ENCODE measurements around the gene PELI2. TPM values are rescaled to one million over a fixed set of nuclear protein-coding genes. Genes with fewer than 3 reads are reported as not detected.

PELI2 gene
- total and polyA plus RNA-seq, 5 donors from 2014 or later: 0.07 to 5.8 (median 1.3) TPM

DNA sequence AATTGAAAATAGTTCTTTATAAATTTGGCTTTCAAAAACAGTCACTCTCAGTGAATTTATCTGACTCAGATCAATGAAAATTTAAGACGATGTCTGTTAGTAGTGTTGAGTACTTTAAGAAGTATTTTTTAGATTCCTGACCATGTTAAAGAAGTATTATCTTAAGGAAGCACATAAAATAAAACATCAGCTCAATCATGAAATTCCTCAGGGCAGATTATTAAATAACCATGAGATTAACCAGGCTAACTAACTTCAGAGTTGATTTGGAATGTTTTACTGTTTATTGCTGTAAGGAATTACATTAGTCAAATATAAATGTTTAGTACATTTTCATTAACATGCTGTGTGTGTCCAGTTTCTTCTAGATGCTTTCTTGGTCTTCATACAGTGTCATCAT is 160.2 kb downstream of the PELI2 start:
- no peak overlapping the region for H3K27ac Mint-ChIP-seq
- H3K27me3 Mint-ChIP-seq: no peaks in the 10 kb centered on the region
- no peaks in the 10 kb centered on the region for H3K36me3 Mint-ChIP-seq
- Histone ChIP-seq H3K9me3 (ENCODE audit: control insufficient read depth in 2 of 2, low read length in 2 of 2) (no peaks in the 10 kb centered on the region), H3K27ac (ENCODE audit: insufficient read depth, low read length, poor library complexity, severe bottlenecking) (no peak overlapping the region), H3K4me3 (ENCODE audit: low read depth, low read length) (no peak overlapping the region), H3K4me1 (ENCODE audit: control insufficient read depth, insufficient read depth, low read length, poor library complexity, severe bottlenecking) (no peaks in the 10 kb centered on the region), H3K27me3 (ENCODE audit: control insufficient read depth, insufficient read depth, low read length) (no peaks in the 10 kb centered on the region), H3K36me3 (ENCODE audit: control insufficient read depth, insufficient read depth, low read length) (no peaks in the 10 kb centered on the region)
- ATAC-seq (ENCODE audit: low read depth in 2 of 2) (no peak), DNase-seq (no peak)
- no peak overlapping the region for H3K4me3 Mint-ChIP-seq
- H3K4me1 Mint-ChIP-seq: no peaks in the 10 kb centered on the region
- H3K9me3 Mint-ChIP-seq: peaks cover 0 to 1% (median 0%) of the 10 kb centered on the region in 7 donors

DNA sequence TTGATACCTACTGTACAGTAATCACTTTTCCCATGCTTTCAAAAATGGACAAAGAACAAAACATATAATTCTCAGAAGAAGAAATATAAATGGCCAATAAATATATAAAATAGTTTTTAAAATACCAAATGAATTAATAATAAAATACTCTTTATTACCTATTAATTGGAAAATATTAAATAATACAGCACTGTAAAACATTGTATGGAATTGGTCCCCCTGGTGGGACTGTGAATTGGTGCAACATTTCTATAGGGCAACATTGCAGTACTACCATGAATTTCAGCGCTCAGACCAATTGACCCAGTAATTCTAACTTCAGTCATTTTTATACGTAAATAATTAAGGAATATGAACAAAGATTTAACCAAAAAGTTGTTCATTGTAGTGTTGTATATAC is 162.6 kb downstream of the PELI2 start:
- DNase-seq (no peak), ATAC-seq (ENCODE audit: low read depth in 2 of 2) (no peak)
- Histone ChIP-seq H3K4me1 (ENCODE audit: control insufficient read depth, insufficient read depth, low read length, poor library complexity, severe bottlenecking) (no peaks in the 10 kb centered on the region), H3K9me3 (ENCODE audit: control insufficient read depth in 2 of 2, low read length in 2 of 2) (no peaks in the 10 kb centered on the region), H3K4me3 (ENCODE audit: low read depth, low read length) (no peak overlapping the region), H3K27me3 (ENCODE audit: control insufficient read depth, insufficient read depth, low read length) (no peaks in the 10 kb centered on the region), H3K27ac (ENCODE audit: insufficient read depth, low read length, poor library complexity, severe bottlenecking) (no peak overlapping the region), H3K36me3 (ENCODE audit: control insufficient read depth, insufficient read depth, low read length) (no peaks in the 10 kb centered on the region)
- Mint-ChIP-seq H3K4me3 (no peak overlapping the region), H3K27me3 (no peaks in the 10 kb centered on the region), H3K27ac (no peak overlapping the region), H3K36me3 (no peaks in the 10 kb centered on the region), H3K9me3 (peaks cover 0 to 1% (median 0%) of the 10 kb centered on the region in 7 donors), H3K4me1 (no peaks in the 10 kb centered on the region)

DNA sequence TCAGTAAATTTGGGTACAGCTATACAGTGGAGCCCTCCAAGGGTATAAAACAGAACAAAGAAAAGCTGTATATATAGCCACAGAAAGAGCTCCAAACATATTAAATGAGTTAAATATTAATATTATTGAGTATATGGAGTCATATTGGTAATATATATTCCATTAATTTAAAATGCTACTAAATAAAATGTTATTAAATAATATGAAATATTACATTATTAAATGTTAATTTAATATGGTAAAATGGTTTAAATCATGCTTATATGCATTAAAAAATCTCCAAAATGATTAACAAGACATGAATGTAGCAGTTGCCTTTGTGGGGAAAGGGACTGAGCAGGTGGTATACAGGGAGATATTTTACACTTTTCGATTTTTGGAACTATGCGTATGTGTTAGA is 164.0 kb downstream of the PELI2 start:
- no peak overlapping the region for H3K27ac ChIP-seq (ENCODE audit: insufficient read depth, low read length, poor library complexity, severe bottlenecking)

DNA sequence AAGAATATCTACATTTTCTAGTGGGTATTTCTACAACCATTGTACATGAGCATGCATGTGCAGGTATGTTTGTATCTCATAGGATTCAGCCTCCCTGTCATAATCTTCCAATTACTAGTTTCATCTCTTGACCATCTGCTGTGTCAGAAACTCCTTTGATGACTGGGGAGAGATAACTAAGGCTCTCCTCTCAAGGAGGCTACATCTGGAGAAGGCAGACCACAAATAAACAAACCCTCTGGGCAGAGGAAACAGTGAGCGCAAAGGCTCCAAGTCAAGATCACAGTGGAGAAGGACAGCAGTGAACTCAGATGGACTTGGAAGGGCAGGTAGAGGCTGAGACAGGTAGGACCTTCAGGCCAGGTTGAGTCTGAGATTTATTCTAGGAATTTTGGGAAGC is 166.4 kb downstream of the PELI2 start:
- no peaks in the 10 kb centered on the region for H3K4me1 Mint-ChIP-seq
- ATAC-seq (ENCODE audit: low read depth in 2 of 2): no peak
- peaks cover 3% of the 10 kb centered on the region for H3K36me3 ChIP-seq (ENCODE audit: control insufficient read depth, insufficient read depth, low read length)
- H3K4me3 ChIP-seq (ENCODE audit: low read depth, low read length): no peak overlapping the region
- no peaks in the 10 kb centered on the region for H3K4me1 ChIP-seq (ENCODE audit: control insufficient read depth, insufficient read depth, low read length, poor library complexity, severe bottlenecking)
- no peaks in the 10 kb centered on the region for H3K36me3 Mint-ChIP-seq
- DNase-seq: no peak
- H3K27ac Mint-ChIP-seq: no peak overlapping the region
- no peaks in the 10 kb centered on the region for H3K27me3 ChIP-seq (ENCODE audit: control insufficient read depth, insufficient read depth, low read length)
- no peak overlapping the region for H3K4me3 Mint-ChIP-seq
- no peaks in the 10 kb centered on the region for H3K27me3 Mint-ChIP-seq
- peaks cover 0 to 1% (median 0%) of the 10 kb centered on the region in 7 donors for H3K9me3 Mint-ChIP-seq
- no peak overlapping the region for H3K27ac ChIP-seq (ENCODE audit: insufficient read depth, low read length, poor library complexity, severe bottlenecking)
- no peaks in the 10 kb centered on the region for H3K9me3 ChIP-seq (ENCODE audit: control insufficient read depth in 2 of 2, low read length in 2 of 2)

More for the DNA sequence above, 164.0 kb downstream of the PELI2 start:
- no peak overlapping the region for H3K27ac Mint-ChIP-seq
- no peaks in the 10 kb centered on the region for H3K4me1 ChIP-seq (ENCODE audit: control insufficient read depth, insufficient read depth, low read length, poor library complexity, severe bottlenecking)
- no peaks in the 10 kb centered on the region for H3K36me3 Mint-ChIP-seq
- no peaks in the 10 kb centered on the region for H3K36me3 ChIP-seq (ENCODE audit: control insufficient read depth, insufficient read depth, low read length)
- no peaks in the 10 kb centered on the region for H3K4me1 Mint-ChIP-seq
- ATAC-seq (ENCODE audit: low read depth in 2 of 2) (no peak), DNase-seq (no peak)
- no peaks in the 10 kb centered on the region for H3K27me3 Mint-ChIP-seq
- H3K4me3 Mint-ChIP-seq: no peak overlapping the region
- no peaks in the 10 kb centered on the region for H3K27me3 ChIP-seq (ENCODE audit: control insufficient read depth, insufficient read depth, low read length)
- H3K4me3 ChIP-seq (ENCODE audit: low read depth, low read length): no peak overlapping the region
- H3K9me3 Mint-ChIP-seq: peaks cover 0 to 1% (median 0%) of the 10 kb centered on the region in 7 donors
- no peaks in the 10 kb centered on the region for H3K9me3 ChIP-seq (ENCODE audit: control insufficient read depth in 2 of 2, low read length in 2 of 2)

DNA sequence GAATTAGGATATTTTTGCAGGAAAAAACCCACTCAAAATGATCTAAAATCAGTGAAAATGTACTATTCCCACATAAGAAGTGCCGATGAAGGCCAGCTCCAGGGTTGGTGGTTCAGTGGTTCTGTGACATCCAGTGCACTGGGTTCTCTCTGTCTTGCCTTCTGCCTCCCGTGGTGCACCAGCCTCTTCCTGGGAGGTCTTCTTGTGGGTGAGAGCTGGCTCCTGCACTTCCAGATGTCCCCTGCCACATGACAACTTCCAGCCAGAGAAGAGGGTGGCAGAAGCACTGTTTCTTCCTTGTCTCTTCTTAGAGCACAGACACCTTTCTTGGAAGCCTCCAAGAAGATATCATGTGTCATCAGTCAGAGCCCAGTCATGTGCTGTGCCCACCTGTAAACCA is 170.9 kb downstream of the PELI2 start:
- no peaks in the 10 kb centered on the region for H3K27me3 Mint-ChIP-seq
- no peaks in the 10 kb centered on the region for H3K4me1 ChIP-seq (ENCODE audit: control insufficient read depth, insufficient read depth, low read length, poor library complexity, severe bottlenecking)
- H3K36me3 Mint-ChIP-seq: peaks cover 5% of the 10 kb centered on the region
- no peak overlapping the region for H3K4me3 ChIP-seq (ENCODE audit: low read depth, low read length)
- DNase-seq (no peak), ATAC-seq (ENCODE audit: low read depth in 2 of 2) (no peak)
- peaks cover 3% of the 10 kb centered on the region for H3K36me3 ChIP-seq (ENCODE audit: control insufficient read depth, insufficient read depth, low read length)
- H3K27me3 ChIP-seq (ENCODE audit: control insufficient read depth, insufficient read depth, low read length): no peaks in the 10 kb centered on the region
- no peaks in the 10 kb centered on the region for H3K9me3 ChIP-seq (ENCODE audit: control insufficient read depth in 2 of 2, low read length in 2 of 2)
- H3K27ac Mint-ChIP-seq: no peak overlapping the region
- H3K9me3 Mint-ChIP-seq: no peaks in the 10 kb centered on the region
- H3K4me3 Mint-ChIP-seq: no peak overlapping the region
- H3K27ac ChIP-seq (ENCODE audit: insufficient read depth, low read length, poor library complexity, severe bottlenecking): no peak overlapping the region
- H3K4me1 Mint-ChIP-seq: no peaks in the 10 kb centered on the region

DNA sequence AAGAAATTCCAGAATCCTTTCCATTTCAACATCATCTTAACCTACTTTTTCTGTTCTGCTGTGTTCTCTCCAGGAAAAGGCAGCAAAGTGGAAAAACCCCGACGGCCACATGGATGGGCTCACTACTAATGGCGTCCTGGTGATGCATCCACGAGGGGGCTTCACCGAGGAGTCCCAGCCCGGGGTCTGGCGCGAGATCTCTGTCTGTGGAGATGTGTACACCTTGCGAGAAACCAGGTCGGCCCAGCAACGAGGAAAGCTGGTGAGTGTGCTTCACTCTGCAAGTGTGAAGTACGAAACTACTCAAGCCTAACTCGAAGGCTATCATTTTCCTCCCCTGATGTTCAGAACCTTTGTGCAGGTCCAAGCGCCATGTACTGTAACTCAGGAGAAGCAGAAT is 172.0 kb downstream of the PELI2 start:
- no peaks in the 10 kb centered on the region for H3K27me3 Mint-ChIP-seq
- H3K27ac Mint-ChIP-seq: no peak overlapping the region
- Histone ChIP-seq H3K27me3 (ENCODE audit: control insufficient read depth, insufficient read depth, low read length) (no peaks in the 10 kb centered on the region), H3K4me3 (ENCODE audit: low read depth, low read length) (no peak overlapping the region), H3K4me1 (ENCODE audit: control insufficient read depth, insufficient read depth, low read length, poor library complexity, severe bottlenecking) (no peaks in the 10 kb centered on the region), H3K9me3 (ENCODE audit: control insufficient read depth in 2 of 2, low read length in 2 of 2) (no peaks in the 10 kb centered on the region), H3K36me3 (ENCODE audit: control insufficient read depth, insufficient read depth, low read length) (peaks cover 3% of the 10 kb centered on the region), H3K27ac (ENCODE audit: insufficient read depth, low read length, poor library complexity, severe bottlenecking) (no peak overlapping the region)
- H3K9me3 Mint-ChIP-seq: no peaks in the 10 kb centered on the region
- DNase-seq (no peak), ATAC-seq (ENCODE audit: low read depth in 2 of 2) (no peak)
- no peak overlapping the region for H3K4me3 Mint-ChIP-seq
- H3K36me3 Mint-ChIP-seq: peaks cover 12% of the 10 kb centered on the region
- no peaks in the 10 kb centered on the region for H3K4me1 Mint-ChIP-seq

DNA sequence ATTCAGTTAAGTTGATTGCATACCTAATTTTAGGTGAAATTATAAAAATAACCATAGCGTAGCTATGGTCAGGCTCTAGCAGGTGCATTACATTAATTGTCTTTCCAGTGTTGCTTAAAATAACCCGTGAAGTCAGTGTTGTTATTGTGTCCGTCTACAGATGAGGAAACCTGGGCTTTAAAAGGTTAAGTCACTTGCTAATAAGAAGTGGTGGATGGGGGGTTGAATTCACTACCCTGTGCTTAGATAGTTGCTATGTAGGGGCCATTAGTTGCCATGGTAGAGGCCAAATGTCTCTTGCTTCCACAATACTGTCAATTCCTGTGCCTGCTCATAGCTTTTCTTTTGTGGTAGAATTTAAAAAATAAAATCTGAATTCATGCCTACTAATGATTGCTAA is 174.8 kb downstream of the PELI2 start:
- H3K36me3 Mint-ChIP-seq: peaks cover 21% of the 10 kb centered on the region
- ATAC-seq (ENCODE audit: low read depth in 2 of 2) (no peak), DNase-seq (no peak)
- H3K36me3 ChIP-seq (ENCODE audit: control insufficient read depth, insufficient read depth, low read length): peaks cover 3% of the 10 kb centered on the region
- no peaks in the 10 kb centered on the region for H3K27me3 ChIP-seq (ENCODE audit: control insufficient read depth, insufficient read depth, low read length)
- no peak overlapping the region for H3K27ac Mint-ChIP-seq
- no peaks in the 10 kb centered on the region for H3K4me1 ChIP-seq (ENCODE audit: control insufficient read depth, insufficient read depth, low read length, poor library complexity, severe bottlenecking)
- no peak overlapping the region for H3K4me3 ChIP-seq (ENCODE audit: low read depth, low read length)
- peaks cover 0 to 3% (median 0%) of the 10 kb centered on the region in 4 donors for H3K4me1 Mint-ChIP-seq
- no peaks in the 10 kb centered on the region for H3K9me3 Mint-ChIP-seq
- no peaks in the 10 kb centered on the region for H3K27me3 Mint-ChIP-seq
- H3K27ac ChIP-seq (ENCODE audit: insufficient read depth, low read length, poor library complexity, severe bottlenecking): no peak overlapping the region
- H3K4me3 Mint-ChIP-seq: no peak overlapping the region
- no peaks in the 10 kb centered on the region for H3K9me3 ChIP-seq (ENCODE audit: control insufficient read depth in 2 of 2, low read length in 2 of 2)

DNA sequence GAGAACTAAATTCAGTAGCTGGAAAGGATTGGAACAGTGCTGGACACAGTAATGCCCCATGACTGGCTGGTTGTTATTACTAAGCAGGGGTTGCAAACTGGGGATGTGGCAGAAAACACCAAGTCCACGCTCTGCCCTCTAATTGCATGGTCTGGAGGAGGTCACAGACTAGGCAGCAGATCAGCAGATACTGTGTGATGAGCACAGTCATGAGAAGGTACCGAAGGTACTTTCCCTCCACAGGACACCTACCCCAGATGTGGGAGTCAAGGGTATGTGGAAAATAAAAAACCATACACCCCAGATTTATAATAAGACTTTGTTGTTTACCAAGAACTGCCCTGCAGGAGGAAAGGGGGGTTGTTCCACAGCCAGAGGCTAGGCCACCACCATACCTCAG is 175.3 kb downstream of the PELI2 start:
- Mint-ChIP-seq H3K9me3 (no peaks in the 10 kb centered on the region), H3K36me3 (peaks cover 22% of the 10 kb centered on the region), H3K27ac (no peak overlapping the region), H3K4me3 (no peak overlapping the region), H3K27me3 (no peaks in the 10 kb centered on the region), H3K4me1 (peaks cover 0 to 3% (median 0%) of the 10 kb centered on the region in 4 donors)
- Histone ChIP-seq H3K9me3 (ENCODE audit: control insufficient read depth in 2 of 2, low read length in 2 of 2) (no peaks in the 10 kb centered on the region), H3K27ac (ENCODE audit: insufficient read depth, low read length, poor library complexity, severe bottlenecking) (no peak overlapping the region), H3K4me1 (ENCODE audit: control insufficient read depth, insufficient read depth, low read length, poor library complexity, severe bottlenecking) (no peaks in the 10 kb centered on the region), H3K27me3 (ENCODE audit: control insufficient read depth, insufficient read depth, low read length) (no peaks in the 10 kb centered on the region), H3K4me3 (ENCODE audit: low read depth, low read length) (no peak overlapping the region), H3K36me3 (ENCODE audit: control insufficient read depth, insufficient read depth, low read length) (peaks cover 3% of the 10 kb centered on the region)
- DNase-seq (no peak), ATAC-seq (ENCODE audit: low read depth in 2 of 2) (no peak)

All from CD4-positive, CD25-positive, alpha-beta regulatory T cell (primary cell).